GM12891 (cell line): ENCODE results near the gene PTRH1.

Experiments used
- POLR2A ChIP-seq: IDR thresholded peaks from 2 replicates; pipeline ENCODE4 v1.6.1; 2011; ENCODE audit warnings: low read depth, low read length, control low read depth
- POLR2AphosphoS5 ChIP-seq: IDR thresholded peaks from 2 replicates; pipeline ENCODE4 v1.6.1; 2011; ENCODE audit warnings: low read depth, low read length, control low read depth
- POU2F2 ChIP-seq: IDR thresholded peaks from 2 replicates; pipeline ENCODE4 v1.6.1; 2011; ENCODE audit warnings: low read depth, mild to moderate bottlenecking, control low read depth, low read length, moderate library complexity
- SPI1 ChIP-seq: IDR thresholded peaks from 2 replicates; pipeline ENCODE4 v1.6.1; 2011; ENCODE audit warnings: low read depth, low read length, control low read depth
- TAF1 ChIP-seq: IDR thresholded peaks from 2 replicates; pipeline ENCODE4 v1.6.1; 2011; ENCODE audit warnings: low read depth, low read length, control low read depth

DNA sequence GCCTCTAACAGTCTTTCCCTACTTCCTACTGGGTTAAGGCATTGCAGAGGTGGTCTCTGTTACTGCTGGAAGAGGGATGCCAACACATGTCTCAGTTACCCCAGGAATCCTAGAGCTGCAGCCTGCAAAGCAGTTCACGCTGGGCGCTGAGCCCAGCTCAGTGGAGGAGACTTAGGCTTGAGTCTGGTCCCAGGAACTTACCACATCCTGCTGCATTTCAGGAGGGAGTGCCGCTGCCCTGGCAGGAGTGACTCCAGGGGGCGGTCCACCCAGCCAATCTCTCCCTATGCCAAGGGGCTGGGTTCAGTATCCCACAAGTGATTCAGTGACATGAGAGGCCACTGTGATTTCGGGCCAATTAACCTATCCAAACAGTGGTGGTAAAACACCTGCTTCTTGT is 8.0 kb upstream of the PTRH1 start:
- TF ChIP-seq POLR2A (no peak), TAF1 (no peak), POLR2AphosphoS5 (no peak), SPI1 (no peak), POU2F2 (no peak)
